ENCODE results near the gene ZNF774. TPM values are rescaled to one million over a fixed set of nuclear protein-coding genes. Genes with fewer than 3 reads are reported as not detected.
A peak's percentile ranks its signal among the peaks of the same experiment; 100 is the strongest.

ZNF774 gene
- total and polyA plus RNA-seq, 4 donors: 1.6 to 4.9 (median 2.2) TPM

GRCh38 chr15:90327311-90327710 is 24.8 kb upstream of the ZNF774 start:
- no peak for DNase-seq
- Histone ChIP-seq H3K36me3 (ENCODE audit: control insufficient read depth in 4 of 4, insufficient read depth in 4 of 4, low read length in 4 of 4) (no peaks in the 10 kb centered on the region), H3K9ac (ENCODE audit: insufficient read depth in 1 of 2, low read length in 2 of 2) (no peak overlapping the region), H3K27me3 (ENCODE audit: control insufficient read depth in 3 of 3, insufficient read depth in 3 of 3, low read length in 2 of 3) (no peaks in the 10 kb centered on the region), H3K4me1 (ENCODE audit: control insufficient read depth in 5 of 5, insufficient read depth in 5 of 5, low read length in 5 of 5) (peaks cover 0 to 3% (median 0%) of the 10 kb centered on the region in 5 donors), H3K4me3 (no peak overlapping the region), H3K9me3 (ENCODE audit: control insufficient read depth in 4 of 4, insufficient read depth in 3 of 4, low read length in 3 of 4) (no peaks in the 10 kb centered on the region), H3K27ac (ENCODE audit: low read depth in 1 of 2, low read length in 1 of 2) (no peak overlapping the region)
- no peak for ATAC-seq (ENCODE audit: insufficient read depth, low FRiP score)
- no peak for TF ChIP-seq CTCF (IDR thresholded peaks at IDR 0.05; ENCODE audit: control extremely low read depth, extremely low read depth)
- WGBS, 2 donors: 67 to 85% methylated on average over 6 of the region's 6 CpGs

DNA sequence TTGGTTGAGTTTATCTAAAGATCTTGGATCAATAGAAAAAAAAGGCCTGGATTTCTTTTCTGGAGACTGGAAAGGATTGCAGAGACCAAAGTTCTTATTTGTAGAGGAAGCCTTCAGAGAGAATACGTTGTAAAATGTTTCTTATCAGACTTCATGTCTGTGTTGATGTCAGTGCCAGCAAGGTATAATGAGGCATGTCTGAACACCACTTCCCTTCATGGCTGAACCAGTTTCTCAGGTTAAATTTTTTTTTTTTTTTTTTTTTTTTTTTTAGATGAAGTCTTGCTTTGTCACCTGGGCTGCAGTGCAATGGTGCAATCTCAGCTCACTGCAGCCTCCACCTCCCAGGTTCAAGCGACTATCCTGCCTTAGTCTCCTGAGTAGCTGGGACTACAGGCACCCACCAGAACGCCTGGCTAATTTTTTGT is 17.8 kb upstream of the ZNF774 start:
- Histone ChIP-seq H3K4me3 (no peak overlapping the region), H3K9me3 (ENCODE audit: control insufficient read depth in 4 of 4, insufficient read depth in 3 of 4, low read length in 3 of 4) (no peaks in the 10 kb centered on the region), H3K4me1 (ENCODE audit: control insufficient read depth in 5 of 5, insufficient read depth in 5 of 5, low read length in 5 of 5) (peaks cover 0 to 3% (median 0%) of the 10 kb centered on the region in 5 donors), H3K27ac (ENCODE audit: low read depth in 1 of 2, low read length in 1 of 2) (no peak overlapping the region), H3K9ac (ENCODE audit: insufficient read depth in 1 of 2, low read length in 2 of 2) (no peak overlapping the region), H3K27me3 (ENCODE audit: control insufficient read depth in 3 of 3, insufficient read depth in 3 of 3, low read length in 2 of 3) (no peaks in the 10 kb centered on the region), H3K36me3 (ENCODE audit: control insufficient read depth in 4 of 4, insufficient read depth in 4 of 4, low read length in 4 of 4) (no peaks in the 10 kb centered on the region)
- TF ChIP-seq CTCF (IDR thresholded peaks at IDR 0.05; ENCODE audit: control extremely low read depth, extremely low read depth): no peak
- DNase-seq (no peak), ATAC-seq (ENCODE audit: insufficient read depth, low FRiP score) (no peak)
- WGBS, 2 donors: 73 to 85% methylated on average over 3 of the region's 3 CpGs

- TF ChIP-seq CTCF (IDR thresholded peaks at IDR 0.05; ENCODE audit: control extremely low read depth, extremely low read depth): no peak
- no peak for DNase-seq
- H3K4me1 ChIP-seq (ENCODE audit: control insufficient read depth in 5 of 5, insufficient read depth in 5 of 5, low read length in 5 of 5): peaks cover 0 to 2% (median 0%) of the 10 kb centered on the region in 5 donors
- no peak overlapping the region for H3K27ac ChIP-seq (ENCODE audit: low read depth in 1 of 2, low read length in 1 of 2)
- 33 to 50% methylated on average over 5 of the region's 5 CpGs for WGBS, 2 donors
- peak; percentile 85 for ATAC-seq (ENCODE audit: insufficient read depth, low FRiP score)
- no peak overlapping the region for H3K9ac ChIP-seq (ENCODE audit: insufficient read depth in 1 of 2, low read length in 2 of 2)
- no peaks in the 10 kb centered on the region for H3K9me3 ChIP-seq (ENCODE audit: control insufficient read depth in 4 of 4, insufficient read depth in 3 of 4, low read length in 3 of 4)
- no peaks in the 10 kb centered on the region for H3K27me3 ChIP-seq (ENCODE audit: control insufficient read depth in 3 of 3, insufficient read depth in 3 of 3, low read length in 2 of 3)
- no peaks in the 10 kb centered on the region for H3K36me3 ChIP-seq (ENCODE audit: control insufficient read depth in 4 of 4, insufficient read depth in 4 of 4, low read length in 4 of 4)
- no peak overlapping the region for H3K4me3 ChIP-seq
These were observed 15.4 kb upstream of the ZNF774 start for GRCh38 chr15:90336705-90337141.

DNA sequence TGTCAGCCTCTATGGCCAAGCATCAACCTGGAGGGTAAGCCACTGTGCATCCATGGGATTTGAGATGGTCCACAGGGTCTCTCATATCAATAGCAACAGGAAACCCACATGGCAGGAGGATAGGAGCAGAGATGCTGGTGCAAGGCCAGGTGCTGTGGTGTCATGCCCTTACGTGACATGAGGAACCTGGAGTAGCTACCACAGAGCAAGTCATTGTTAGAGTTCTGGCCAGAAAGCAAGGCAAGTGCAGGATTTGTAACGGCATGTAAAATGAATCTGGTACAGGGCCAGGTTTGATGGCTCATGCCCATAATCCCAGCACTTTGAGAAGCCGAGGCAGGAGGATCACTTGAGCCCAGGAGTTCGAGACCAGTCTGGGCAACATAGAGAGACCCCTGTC is 14.8 kb upstream of the ZNF774 start:
- no peak overlapping the region for H3K27ac ChIP-seq (ENCODE audit: low read depth in 1 of 2, low read length in 1 of 2)
- H3K36me3 ChIP-seq (ENCODE audit: control insufficient read depth in 4 of 4, insufficient read depth in 4 of 4, low read length in 4 of 4): no peaks in the 10 kb centered on the region
- no peak overlapping the region for H3K9ac ChIP-seq (ENCODE audit: insufficient read depth in 1 of 2, low read length in 2 of 2)
- H3K4me1 ChIP-seq (ENCODE audit: control insufficient read depth in 5 of 5, insufficient read depth in 5 of 5, low read length in 5 of 5): peaks cover 0 to 2% (median 0%) of the 10 kb centered on the region in 5 donors
- no peak for DNase-seq
- ATAC-seq (ENCODE audit: insufficient read depth, low FRiP score): no peak
- H3K27me3 ChIP-seq (ENCODE audit: control insufficient read depth in 3 of 3, insufficient read depth in 3 of 3, low read length in 2 of 3): no peaks in the 10 kb centered on the region
- H3K4me3 ChIP-seq: no peak overlapping the region
- H3K9me3 ChIP-seq (ENCODE audit: control insufficient read depth in 4 of 4, insufficient read depth in 3 of 4, low read length in 3 of 4): no peaks in the 10 kb centered on the region
- 66 to 82% methylated on average over 4 of the region's 4 CpGs for WGBS, 2 donors
- TF ChIP-seq CTCF (IDR thresholded peaks at IDR 0.05; ENCODE audit: control extremely low read depth, extremely low read depth): no peak

Data from lung (tissue), 12 donors.